Activated CD8-positive, alpha-beta T cell treated with anti-CD3 and anti-CD28 coated beads for 36 hours (primary cell): ENCODE results near the gene CCDC47. TPM values are rescaled to one million over a fixed set of nuclear protein-coding genes. Genes with fewer than 3 reads are reported as not detected.

ENCODE experiments used
- ATAC-seq: fragments of 200-7000 bp; cut with Tn5 transposase; one replicate; pipeline ENCODE4 v1.10.0; 2021; ENCODE audit warnings: mild to moderate bottlenecking, moderate library complexity
- CTCF ChIA-PET: fragments of 350-600 bp; sonication (Branson Sonifier 250); formaldehyde crosslinking; loops from one replicate; lab custom pipeline; 2021; ENCODE audit warnings: antibody characterized with exemption; lab: Charles Lee
- POLR2A ChIA-PET: fragments of 350-600 bp; sonication (Branson Sonifier 250); formaldehyde crosslinking; loops from one replicate; lab custom pipeline; 2021; ENCODE audit warnings: antibody characterized with exemption; lab: Charles Lee
- DNase-seq: peaks from one replicate; pipeline ENCODE4 v3.0.0-alpha.2; 2020
- H3K27ac Mint-ChIP-seq: one replicate; pipeline ENCODE4 v1.8.0; 2021; ENCODE audit warnings: mild to moderate bottlenecking, mixed read lengths
- H3K27me3 Mint-ChIP-seq: one replicate; pipeline ENCODE4 v1.8.0; 2021; ENCODE audit warnings: mixed read lengths
- H3K36me3 Mint-ChIP-seq: one replicate; pipeline ENCODE4 v1.8.0; 2021; ENCODE audit warnings: low read depth, mixed read lengths
- H3K4me1 Mint-ChIP-seq: one replicate; pipeline ENCODE4 v1.8.0; 2021; ENCODE audit warnings: low read depth, mixed read lengths
- H3K4me3 Mint-ChIP-seq: one replicate; pipeline ENCODE4 v1.8.0; 2021; ENCODE audit warnings: mild to moderate bottlenecking, moderate library complexity, mixed read lengths
- H3K9me3 Mint-ChIP-seq: one replicate; pipeline ENCODE4 v1.8.0; 2021; ENCODE audit warnings: mixed read lengths
- CTCF ChIP-seq: fragments of 200-600 bp; IDR thresholded peaks from one replicate; pipeline ENCODE4 v1.8.0; 2022; ENCODE audit warnings: antibody characterized with exemption, mild to moderate bottlenecking
- intact Hi-C: fragments of 100-400 bp; cut with micrococcal nuclease; formaldehyde crosslinking; loops from one replicate; pipeline ENCODE4 v1.10.0; 2022
- total RNA-seq, 2 experiments: library from RNA; stranded (reverse); gene quantifications; one replicate each; pipeline ENCODE4 v1.2.3, GENCODE V29; 2021

Gene CCDC47
- total RNA-seq, 2 experiments from 2014 or later: 63.0 to 64.4 TPM

DNA sequence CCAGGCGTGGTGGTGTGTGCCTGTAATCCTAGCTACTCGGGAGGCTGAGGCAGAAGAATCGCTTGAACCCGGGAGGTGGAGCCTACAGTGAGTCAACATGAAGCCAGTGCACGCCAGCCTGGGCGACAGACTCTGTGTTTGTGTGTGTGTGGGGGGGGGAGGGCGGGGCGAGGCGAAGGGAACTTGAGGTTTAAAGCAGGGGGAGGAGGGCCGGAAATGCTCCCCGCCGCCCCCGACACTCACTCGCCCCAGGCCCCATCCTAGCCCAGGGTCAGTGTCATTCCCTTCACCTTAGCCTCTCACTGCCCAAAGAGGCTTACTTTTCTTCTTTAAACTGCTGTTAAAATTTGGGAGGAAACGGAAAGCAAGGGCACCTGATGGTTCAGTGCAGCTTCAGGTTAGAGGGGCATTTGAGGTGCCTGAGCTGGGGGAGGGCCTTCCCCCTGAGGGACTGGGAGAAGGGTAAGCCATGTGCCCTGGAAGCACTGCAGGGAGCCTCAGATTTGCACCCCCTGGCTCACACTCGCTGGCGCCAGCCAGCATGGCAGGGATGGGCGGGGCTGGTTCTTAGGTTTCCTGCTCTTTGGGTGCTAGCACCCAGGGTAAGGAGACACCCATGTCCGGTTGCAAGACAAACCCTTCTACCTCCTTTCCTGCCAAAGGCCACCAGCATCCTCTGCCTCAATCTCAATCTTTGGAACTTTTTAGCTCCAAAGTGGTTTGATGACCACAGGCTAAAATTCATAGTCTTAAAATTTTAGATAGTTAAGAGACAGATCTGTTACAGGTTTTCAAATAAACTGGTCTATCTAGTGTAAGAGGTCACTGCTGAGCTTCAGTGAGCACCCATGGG, 71.3 kb downstream of the CCDC47 start:
- no peak for TF ChIP-seq CTCF
- Mint-ChIP-seq H3K27ac (peak overlapping the region; percentile 99), H3K27me3 (no peaks in the 10 kb centered on the region), H3K36me3 (peaks cover 44% of the 10 kb centered on the region), H3K4me1 (peaks cover 59% of the 10 kb centered on the region), H3K9me3 (no peaks in the 10 kb centered on the region), H3K4me3 (peak overlapping the region; percentile 92)
- intact Hi-C loops: no loop called here
- DNase-seq (peak; percentile 92), ATAC-seq (peak; percentile 25)
- ChIA-PET CTCF (interaction anchor here (0.8 to 2.9 kb wide), 6 partner anchors 9 to 277 kb away, joined by 3 to 16 read pairs (median 5); partner anchors contain the start of gene MAP3K3), POLR2A (interaction anchor here (0.6 to 11.3 kb wide), 20 partner anchors 8 to 803 kb away, joined by 3 to 96 read pairs (median 4); partner anchors contain the start of genes CCDC47, DDX42, ICAM2 and MAP3K3)

- no peaks in the 10 kb centered on the region for H3K27me3 Mint-ChIP-seq
- no peaks in the 10 kb centered on the region for H3K9me3 Mint-ChIP-seq
- ATAC-seq: no peak
- TF ChIP-seq CTCF: no peak
- peaks cover 59% of the 10 kb centered on the region for H3K4me1 Mint-ChIP-seq
- no peak for DNase-seq
- intact Hi-C loops: no loop called here
- CTCF ChIA-PET: interaction anchor here (1.0 to 2.9 kb wide), 6 partner anchors 9 to 276 kb away, joined by 3 to 16 read pairs (median 6); partner anchors contain the start of gene MAP3K3
- peak overlapping the region; percentile 92 for H3K4me3 Mint-ChIP-seq
- peaks cover 49% of the 10 kb centered on the region for H3K36me3 Mint-ChIP-seq
- H3K27ac Mint-ChIP-seq: peak overlapping the region; percentile 99
- POLR2A ChIA-PET: interaction anchor here (0.7 to 11.3 kb wide), 23 partner anchors 9 to 805 kb away, joined by 3 to 96 read pairs (median 4); partner anchors contain the start of genes CCDC47, CEP95, DDX42 and DDX5
Observed at GRCh38 chr17:63701456-63701820, 72.0 kb downstream of the CCDC47 start.

DNA sequence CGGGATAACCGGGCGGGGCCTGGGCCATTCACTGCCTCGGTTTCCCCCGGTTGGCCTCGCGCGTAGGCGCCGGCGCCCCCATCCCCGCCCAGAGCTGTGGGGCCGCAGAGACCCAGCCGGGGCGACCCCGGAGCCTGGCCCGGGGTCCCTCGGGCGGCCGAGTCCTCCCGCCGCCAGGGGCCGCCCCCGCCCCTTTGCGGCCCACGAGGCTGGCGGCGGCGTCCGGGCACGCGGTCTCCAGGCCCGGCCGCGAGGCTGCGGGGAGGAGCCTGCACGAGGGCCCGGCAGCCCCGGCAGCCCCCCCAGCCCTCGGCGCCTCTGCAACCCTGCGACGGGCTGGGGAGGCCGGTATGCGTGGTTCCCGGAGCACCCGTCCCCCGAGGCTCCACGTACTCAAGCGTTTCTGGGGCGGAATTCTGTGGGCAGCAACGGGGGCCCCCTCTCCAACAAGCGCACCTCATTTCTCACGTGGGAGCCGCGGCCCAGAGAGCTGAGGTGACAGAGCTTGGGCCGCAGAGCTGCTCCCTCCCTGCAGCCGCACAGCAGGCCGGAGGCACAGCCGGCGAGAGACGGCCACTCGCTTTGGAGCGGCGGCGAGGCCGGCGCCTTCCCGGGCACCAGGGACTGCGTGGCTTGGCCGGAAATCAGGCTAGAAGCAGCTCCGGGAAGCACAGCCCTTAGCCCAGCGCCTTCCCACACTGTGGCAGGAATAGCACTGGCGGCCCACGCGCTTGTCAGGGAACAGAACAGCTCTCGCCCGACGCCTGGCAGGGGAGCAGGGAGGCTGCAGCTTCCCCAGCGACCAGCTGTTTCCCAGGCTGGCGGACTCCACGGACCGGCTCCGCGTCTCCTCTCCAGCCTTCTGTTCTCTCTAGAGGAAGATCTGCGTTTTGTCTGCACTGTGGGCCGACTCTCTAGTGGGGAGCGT, 72.6 kb downstream of the CCDC47 start:
- ATAC-seq: peak; percentile 1
- intact Hi-C loops: no loop called here
- CTCF ChIA-PET: interaction anchor here (1.0 to 2.9 kb wide), 5 partner anchors 10 to 275 kb away, joined by 4 to 16 read pairs (median 6); partner anchors contain the start of gene MAP3K3

More for the DNA sequence above, 72.6 kb downstream of the CCDC47 start:
- H3K27ac Mint-ChIP-seq: peak overlapping the region; percentile 99
- H3K9me3 Mint-ChIP-seq: no peaks in the 10 kb centered on the region
- H3K27me3 Mint-ChIP-seq: no peaks in the 10 kb centered on the region
- peak; percentile 69 for DNase-seq
- peak overlapping the region; percentile 92 for H3K4me3 Mint-ChIP-seq
- POLR2A ChIA-PET: interaction anchor here (0.6 to 11.3 kb wide), 25 partner anchors 9 to 806 kb away, joined by 3 to 96 read pairs (median 4); partner anchors contain the start of genes CCDC47, CEP95, DDX42 and DDX5
- H3K4me1 Mint-ChIP-seq: peaks cover 58% of the 10 kb centered on the region
- TF ChIP-seq CTCF: no peak
- peaks cover 50% of the 10 kb centered on the region for H3K36me3 Mint-ChIP-seq
